NCI-H1436 (cell line): ENCODE data around the gene FABP7.
"Not testable (repeated sequence)": the region's sequence is repeated elsewhere in the genome, so short reads cannot be mapped to it uniquely, and the experiment has no call there.

Experiments used
- DNase-seq: peaks from one replicate; lab custom pipeline; 2025; lab: John Stamatoyannopoulos, UW

Gene FABP7

DNA sequence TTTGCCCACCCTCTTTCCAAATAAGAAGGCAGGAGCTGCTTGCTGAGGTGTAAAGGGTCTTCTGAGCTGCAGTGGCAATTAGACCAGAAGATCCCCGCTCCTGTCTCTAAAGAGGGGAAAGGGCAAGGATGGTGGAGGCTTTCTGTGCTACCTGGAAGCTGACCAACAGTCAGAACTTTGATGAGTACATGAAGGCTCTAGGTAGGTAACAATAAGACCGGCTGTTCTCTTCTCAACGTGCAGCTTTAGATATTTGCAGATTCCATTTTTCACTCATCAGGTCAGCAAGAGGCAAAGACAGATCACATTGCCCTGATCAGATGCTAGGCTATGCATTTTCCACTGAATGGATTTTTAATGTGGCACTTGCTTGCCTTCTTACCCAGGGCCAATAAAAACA, at the start of gene FABP7:
FABP7 (plus strand) TSS at position 50 of the 400 bp plus-strand sequence; CDS start at position 129, 79 bp downstream.
- DNase-seq = no peak

DNA sequence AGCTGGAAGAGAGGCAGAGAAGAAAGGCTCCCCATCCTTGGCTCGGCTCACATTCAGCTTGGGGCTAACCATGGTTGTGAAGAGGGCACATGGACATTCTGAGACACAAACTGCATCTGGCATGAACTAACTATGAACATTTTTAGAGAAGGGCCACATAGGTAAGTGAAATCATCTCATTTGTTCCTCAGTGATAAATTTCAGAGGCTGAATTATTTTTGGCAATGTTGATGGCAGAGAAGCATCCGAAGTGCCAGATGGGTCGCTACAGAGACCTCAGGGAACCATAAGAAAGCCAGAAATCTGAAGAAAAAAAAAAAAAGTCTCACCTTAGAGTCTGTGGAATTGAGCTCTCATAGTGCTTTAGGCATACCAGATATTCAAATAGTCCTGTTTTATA, 49.2 kb upstream of the FABP7 start:
- no peak for DNase-seq

DNA sequence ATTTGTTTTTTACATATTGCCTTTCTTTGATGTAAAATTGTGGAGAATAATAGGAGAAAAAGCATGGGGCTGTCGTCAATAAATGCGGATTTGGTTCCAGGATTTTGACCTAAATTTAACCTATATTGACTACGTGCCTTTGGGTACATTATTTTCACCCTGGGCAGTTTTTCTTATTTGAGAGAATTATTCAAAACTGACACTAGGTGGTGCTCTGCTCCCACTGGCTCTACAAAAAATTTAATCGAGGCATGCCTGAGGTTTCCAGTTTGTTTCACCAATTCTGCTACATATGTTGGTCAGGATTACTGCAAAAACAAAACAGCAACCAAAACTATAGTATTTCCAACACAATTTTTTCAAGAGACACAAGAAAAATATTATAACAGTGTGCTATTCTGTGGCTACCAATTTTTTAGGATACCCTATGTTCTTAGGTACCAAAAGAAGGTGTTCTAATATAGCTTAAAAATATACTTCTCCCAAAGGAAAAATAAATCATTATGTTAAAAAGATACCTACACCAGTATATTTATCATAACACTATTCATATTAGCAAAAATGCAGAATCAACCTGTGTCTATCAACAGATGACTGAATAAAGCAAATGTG, 48.6 kb upstream of the FABP7 start:
- peak; percentile 45 for DNase-seq

DNA sequence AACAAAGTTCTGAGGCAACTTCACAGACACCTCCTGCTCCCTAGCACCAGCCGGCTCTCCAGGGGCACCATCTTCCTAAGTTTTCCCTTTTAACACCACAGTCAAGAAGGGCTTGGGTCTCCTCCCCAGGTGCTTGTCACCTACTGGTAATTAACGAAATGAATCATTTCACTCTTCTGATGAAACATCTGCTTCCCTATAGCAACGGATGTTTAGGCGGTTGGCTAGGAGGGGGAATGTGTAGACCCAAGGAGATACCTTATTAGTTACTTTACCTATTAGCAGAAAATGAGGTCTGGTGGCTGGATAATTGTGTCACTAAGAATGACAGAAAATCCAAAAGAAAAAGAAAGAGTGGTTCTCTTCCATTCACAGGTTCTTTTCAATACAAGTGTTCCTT, 46.3 kb upstream of the FABP7 start:
- peak; percentile 33 for DNase-seq

DNA sequence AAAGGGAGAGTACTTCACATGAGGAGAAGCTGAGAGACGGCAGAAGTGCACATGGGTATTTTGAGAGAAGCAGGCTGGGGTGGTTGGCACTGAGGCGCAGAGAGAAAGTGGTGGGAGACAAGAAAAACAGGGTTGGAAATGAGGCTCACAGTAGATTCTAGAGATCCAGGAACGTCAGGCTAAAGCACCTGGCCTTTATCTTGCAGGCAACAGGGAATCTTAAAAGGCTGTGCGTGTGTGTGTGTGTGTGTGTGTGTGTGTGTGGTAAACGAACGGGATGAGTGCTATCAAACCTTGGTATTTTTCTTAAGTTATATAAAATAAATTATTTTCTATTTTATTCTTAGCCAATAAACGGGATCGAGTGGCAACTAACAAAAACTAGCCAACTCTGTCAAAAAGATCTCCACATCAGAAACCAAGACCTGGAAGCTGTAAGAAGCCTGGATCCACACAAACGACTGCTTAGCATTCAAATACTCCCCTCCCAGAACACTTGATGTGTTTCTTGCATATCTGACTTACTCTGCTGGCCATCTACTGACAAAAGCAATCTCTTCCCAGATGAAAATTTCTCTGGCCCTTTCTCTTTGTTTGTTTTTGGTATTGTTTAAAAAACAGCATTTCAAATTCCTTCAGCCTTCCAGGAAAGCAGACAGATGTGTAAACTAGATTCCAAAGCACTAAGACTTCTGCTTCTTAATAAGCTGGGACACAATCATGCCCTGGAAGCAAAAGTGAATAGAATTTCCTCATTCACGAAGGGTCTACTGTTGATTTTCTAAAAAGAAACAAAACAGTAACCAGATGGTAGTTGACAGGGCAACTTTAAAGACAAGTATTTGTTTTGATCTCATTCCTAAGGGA, 44.8 kb upstream of the FABP7 start:
- DNase-seq = no peak

DNA sequence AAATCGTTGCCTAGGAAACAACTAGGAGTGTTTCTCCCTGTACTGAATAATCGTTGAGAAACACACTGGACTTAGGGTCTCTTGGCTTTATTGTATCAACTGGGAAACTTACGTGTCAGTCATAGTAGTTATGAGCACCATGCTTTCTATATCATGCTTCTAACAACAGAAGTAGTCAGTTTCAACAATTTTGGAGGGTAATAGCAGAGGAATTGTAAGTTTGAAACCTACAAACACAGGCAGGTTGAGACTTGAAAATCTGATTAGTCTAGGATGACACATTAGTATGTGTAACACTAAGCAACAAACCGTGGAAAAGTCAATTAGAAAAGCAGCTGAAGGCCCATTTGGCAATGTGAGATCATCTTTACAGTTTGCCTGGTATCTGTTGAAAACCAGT, 43.9 kb upstream of the FABP7 start:
- DNase-seq = peak; percentile 64

DNA sequence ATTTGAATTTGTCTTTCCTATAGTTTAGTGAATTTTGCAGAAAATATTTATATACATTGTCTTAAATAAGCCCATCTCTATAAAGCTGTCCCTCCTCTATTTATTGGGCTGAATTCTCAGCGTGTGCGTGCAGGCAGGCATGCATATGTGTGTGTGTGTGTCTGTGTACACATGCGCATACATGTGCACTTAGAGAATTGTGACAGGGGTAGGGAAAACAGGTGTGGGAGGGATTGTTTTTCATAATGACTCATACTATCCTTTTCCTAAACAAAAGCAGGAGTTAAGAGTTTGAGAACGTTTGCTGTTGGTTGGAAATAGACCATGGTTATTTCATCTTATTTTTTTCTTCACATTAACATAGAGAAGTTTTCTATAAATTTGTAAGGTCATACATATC, 43.4 kb upstream of the FABP7 start:
- peak; percentile 26 for DNase-seq

DNA sequence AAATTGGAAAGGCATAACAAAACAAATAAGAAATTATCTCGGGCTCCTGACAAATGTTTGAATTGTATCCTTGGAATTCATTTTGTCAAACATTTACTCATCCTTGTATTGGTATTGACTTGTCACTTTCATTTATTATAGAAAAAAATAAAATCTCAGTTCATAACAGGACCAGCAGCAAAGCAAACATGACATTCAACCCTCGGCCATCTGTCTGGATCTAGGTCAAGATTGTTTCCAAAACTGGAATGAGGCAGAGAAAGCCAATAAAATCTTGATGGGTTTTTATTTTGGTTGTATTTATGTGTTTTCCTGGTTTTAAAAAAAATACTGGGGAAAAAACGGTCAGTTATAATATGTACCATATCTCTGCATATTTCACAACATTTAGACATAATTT, 42.9 kb upstream of the FABP7 start:
- no peak for DNase-seq

DNA sequence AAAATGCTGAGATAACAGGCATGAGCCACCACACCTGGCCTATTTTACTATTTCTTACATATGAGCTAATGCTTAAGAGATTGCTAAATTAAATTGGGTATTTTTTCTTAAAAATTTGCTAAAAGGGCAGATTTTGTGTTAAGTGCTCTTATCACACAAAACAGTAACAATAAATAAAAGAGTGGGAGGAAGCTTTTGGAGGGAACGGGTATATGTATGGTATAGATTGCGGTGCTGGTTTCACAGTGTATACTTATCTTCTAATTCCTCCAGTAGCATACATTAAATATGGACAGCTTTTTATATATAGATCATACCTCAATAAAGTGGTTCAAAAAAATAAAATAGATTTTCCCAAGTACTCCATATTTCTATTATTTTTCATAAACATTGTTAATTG, 39.4 kb upstream of the FABP7 start:
- DNase-seq = no peak

DNA sequence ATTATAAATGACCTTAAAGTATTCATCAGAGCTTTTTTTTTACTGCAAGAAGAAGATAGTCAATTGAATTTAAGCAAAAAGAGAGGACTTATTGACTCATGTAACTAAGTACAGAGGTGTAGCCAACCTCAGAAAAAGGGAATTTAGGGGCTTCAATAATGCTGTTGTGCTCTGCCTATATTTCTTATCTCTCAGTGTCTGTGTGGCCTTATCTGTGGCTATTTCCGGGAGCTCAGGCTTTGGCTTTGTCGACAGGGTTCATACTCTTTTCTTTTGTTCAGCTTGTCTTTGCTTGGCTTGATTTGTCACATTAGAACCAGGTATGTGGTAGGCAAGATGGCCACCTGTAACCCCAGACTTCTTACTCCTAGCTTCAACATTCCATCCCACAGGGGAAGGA, 38.6 kb upstream of the FABP7 start:
- DNase-seq = no peak

DNA sequence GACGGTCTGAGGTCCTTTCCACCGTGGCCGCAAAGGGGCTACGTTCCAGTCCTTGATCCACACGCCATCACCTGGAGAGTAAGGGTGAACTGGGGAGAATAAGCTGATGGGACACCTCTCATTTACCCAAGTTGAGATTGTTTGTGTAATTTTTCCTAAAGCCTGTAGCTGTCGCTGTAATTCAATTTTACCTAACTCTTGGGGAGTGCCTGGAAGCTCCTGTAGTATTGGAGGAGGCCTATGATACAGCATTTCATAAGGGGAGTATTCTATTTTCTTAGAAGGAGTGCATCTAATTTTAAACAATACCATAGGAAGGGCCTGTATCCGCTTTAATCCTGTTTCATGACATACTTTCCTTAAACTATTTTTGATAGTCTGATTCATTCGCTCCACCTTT, 35.3 kb upstream of the FABP7 start:
- not testable (repeated sequence) for DNase-seq

DNA sequence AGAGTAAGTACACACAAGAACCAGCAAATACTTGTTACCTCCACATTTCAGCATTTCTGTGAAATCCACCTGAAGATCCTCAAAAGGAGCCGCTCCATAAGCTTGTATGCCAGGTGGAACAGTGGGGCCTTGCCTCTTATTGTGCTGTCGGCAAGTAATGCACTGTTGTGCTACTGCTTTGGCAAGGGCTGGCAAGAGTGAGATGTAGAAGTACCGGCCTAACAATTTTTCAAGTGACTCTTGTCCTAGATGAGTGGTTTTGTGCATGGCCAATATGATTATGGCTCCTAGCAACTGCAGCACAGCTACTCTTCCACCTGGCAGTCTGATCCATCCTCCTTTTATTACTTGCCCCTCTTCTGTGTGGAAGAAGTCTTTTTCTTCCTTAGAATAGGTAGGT, 34.7 kb upstream of the FABP7 start:
- DNase-seq = peak; percentile 52

DNA sequence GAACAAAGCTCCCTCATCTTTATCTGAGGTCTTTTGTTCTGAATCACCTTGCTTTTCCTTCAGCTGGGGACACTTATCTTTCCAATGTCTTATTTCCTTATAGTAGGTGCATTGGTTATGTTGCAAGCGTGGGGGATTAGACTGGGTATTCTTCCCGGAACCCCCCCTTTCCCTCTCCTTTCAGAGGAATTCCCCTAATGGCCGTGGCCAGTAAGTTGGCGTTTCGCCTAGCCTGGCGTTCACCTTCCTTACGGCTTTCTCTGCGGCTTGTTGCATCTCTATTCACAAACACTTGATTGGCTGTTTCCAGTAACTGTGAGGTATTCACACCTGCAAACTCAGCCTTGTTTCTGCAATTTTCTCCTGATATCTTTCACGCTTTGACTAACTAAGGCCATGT, 32.8 kb upstream of the FABP7 start:
- no peak for DNase-seq

DNA sequence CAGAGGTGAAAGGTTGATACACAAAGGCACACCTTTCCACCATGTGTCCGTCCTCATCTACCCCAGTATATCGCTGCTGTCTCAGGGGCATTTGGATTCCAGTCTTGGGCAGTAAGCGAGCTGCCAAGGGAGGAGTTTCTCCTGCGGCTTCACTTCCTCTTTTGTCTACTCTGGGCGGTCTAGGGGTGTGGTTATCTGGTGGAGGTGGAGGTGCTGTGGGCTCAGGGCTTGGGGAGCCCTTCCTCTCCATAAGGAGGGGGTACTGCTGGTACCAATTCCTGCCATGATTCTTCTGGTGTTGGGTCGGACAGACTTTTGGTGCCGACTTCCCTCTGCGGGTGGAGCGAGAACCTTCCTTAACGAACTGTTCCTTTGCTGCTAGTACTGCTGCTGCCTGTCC, 31.9 kb upstream of the FABP7 start:
- DNase-seq = no peak

DNA sequence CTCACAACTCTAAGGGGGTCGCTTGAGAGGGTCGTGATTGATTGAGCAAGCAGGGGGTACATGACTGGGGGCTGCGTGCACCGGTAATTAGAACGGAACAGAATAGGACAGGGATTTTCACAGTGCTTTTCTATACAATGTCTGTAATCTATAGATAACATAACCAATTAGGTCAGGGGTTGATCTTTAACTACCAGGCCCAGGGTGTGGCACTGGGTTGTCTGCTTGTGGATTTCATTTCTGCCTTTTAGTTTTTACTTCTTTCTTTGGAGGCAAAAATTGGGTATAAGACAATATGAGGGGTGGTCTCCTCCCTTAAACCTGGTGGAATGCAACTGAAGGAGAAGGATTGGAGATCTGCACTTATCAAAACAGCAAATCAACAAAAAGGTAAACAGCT, 30.6 kb upstream of the FABP7 start:
- DNase-seq = not testable (repeated sequence)

DNA sequence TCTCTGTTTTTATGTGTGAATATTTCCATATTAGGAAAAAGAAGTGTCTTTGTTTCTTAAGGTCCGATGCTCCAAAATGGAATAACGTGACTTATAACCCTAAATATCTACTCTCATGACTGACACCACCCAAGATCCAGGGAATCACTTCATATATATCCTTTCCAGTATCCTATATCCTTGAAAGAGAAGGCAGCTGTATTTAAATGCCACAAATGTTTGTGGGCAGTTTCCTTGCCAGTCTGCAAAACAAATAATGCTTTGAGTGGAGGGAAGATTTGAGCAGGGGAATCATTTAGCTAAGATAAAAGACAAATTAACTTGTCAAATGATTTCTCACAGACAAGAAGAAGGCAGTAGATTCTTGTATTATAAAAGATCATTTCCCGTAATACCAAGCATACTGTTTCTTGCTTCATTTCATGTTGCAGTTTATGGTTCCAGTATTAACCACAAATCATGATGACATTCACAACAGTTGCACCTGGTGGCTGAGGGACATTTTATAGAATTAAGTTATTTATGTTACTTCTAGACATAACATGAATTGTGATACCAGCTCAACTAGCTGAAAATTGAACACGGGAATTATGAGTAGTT, 30.0 kb upstream of the FABP7 start:
- DNase-seq = no peak

DNA sequence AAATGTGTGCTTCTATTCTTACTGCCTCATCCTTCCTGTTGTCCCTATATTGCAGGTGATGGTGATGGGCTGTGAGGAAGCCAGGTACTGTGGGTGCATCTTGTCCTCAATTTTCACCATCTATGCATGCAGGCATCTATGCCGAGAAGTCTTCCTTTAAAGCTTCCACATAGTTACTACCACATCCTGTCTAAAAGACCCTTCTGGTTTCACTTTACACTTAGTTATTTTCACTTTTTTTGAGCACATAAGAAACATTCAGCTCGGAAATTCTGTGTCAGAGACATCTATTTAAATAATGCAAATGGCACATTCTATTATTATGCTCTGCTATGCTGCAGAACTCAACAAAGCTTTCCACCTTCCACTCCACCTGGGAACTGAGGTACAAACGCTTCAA, 28.2 kb upstream of the FABP7 start:
- no peak for DNase-seq

DNA sequence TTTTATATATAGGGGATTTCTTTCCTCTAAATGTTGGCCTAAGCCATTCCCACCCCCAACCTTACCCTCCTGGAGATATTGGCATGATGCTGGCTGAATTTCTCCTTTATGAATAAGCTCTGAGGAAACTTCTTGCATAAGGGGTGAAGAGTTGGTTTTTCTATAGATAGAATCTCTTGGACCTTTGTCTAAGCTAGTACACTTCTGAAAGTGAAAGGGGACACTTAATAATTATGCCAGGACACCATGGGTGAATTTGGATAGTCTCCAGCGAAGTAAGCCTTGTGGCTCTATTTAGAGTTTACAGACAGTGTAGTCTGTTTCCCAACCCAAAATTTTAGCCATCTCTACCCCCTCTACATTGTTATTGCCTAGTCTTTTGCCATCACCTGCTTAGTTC, 27.1 kb upstream of the FABP7 start:
- no peak for DNase-seq

DNA sequence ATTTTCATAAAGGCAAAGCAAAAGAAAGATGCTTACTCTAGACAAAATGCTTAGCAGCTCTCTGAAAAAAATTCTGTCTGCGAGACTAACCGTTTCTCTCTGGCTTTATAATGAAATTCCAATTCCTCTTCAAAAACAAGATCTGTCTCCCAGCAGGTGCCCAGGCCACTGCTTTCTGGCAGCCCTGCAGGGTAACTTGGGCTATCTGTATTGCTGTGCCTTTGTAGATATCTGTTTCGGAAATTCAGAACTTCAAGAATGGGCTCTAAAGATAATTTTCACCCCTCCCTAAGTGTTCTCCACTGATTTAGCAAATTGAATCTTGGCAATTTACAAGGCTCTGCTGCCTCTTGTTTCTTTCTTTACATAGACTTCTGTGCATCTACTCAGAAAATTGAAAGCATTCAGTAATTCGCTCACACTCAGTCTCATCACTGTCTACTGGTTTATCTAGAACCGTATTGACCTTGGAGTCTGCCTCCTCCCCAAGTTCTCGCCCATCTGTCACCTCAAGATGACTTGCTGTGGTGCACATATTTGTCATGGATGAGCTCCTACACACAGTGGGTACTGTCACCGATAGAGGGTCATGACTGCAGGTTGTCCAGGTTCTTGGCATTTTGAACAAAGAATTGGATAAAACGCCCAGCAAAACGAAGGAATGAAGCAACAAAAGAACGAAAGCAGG, 26.4 kb upstream of the FABP7 start:
- DNase-seq = no peak

DNA sequence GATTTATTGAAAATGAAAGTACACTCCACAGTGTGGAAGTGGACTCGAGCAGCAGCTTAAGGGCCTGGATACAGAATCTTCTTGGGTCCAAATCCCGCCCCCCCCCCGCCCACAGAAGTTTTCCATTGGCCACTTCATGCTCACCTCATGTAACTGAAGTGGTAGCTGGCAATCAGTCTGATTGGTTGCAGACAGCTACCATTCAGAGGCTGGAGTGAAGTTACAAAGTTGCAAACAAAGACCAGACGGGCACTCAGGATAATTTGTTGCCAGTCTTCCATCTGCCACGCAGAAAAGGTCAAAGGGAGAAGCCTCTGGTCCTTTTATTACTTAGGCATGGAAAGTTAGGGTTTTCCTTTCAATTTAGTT, 25.8 kb upstream of the FABP7 start:
- peak; percentile 46 for DNase-seq

DNA sequence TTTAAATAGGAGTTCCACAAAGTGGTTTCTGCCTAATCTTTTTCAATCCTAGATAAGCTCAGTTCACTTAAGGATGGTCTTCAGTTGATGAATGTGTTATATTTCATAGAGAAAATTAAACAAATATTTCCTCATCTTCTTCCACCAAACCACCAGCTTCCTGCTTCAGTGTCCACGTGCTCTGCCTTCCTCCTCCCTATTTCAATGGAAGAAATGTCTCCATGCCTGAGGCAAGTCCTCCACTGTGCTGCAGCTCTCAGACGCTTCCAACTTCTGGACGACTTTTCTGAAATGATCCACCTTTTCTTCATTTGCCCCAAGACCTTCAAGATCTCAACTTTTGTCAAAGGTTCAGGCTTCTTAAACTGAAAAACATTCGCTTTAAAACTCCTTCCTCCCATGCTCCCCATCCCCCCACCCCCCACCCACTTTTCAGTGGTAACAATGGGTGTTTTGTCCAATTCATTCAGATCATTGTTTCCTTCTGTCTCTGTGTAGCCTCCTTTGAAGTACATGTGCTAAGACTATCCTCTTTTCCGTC, 25.3 kb upstream of the FABP7 start:
- DNase-seq = no peak

DNA sequence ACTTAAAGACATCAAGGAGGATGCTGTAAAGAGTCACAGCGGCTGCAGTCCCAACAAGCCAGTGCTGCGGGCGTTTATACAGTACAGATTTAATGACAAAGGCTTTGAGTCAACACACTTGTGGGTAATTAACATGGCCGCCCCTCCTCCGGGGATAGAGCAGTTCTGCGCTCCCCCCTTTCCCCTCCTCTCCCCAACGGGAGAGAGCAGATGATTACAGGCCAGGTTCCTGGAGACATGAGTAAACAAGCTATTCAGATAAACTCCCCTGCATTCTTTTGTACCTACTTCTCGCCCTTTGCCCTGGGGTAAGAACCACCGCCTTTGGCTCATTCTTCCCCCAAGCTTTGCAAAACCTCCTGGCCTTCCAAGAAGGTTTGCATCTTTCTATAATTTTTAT, 23.6 kb upstream of the FABP7 start:
- DNase-seq = no peak

DNA sequence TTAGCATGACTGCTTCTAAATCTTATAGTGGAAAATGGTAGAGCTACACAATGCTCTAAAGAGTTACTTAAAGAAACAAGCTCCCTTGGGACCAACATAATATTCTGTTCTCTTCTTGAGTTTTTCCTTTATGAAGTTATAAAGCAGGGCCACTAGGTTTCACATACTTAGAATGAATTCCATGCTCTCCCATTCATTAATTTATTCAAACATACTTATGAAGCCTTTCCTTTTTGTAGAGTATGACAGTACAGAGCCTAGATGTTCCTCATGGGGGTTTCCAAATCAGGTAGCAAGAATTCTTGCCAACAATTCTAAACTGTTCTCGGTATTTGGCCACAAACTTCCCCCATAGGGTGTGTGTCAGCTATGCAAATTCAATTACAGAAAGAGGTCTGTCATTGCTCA, 20.6 kb upstream of the FABP7 start:
- DNase-seq = no peak
